Measurements from ENCODE around the gene AIRE.
"Not testable (repeated sequence)": the region's sequence is repeated elsewhere in the genome, so short reads cannot be mapped to it uniquely, and the experiment has no call there.

AIRE gene

GRCh38 chr21:44338971-44339910 is 53.6 kb downstream of the AIRE start, which contains the start of gene CFAP410:
CFAP410 (minus strand) TSS chr21:44339390; CDS start chr21:44339194, 196 bp downstream.
- DNase-seq = peak; percentile 93

DNA sequence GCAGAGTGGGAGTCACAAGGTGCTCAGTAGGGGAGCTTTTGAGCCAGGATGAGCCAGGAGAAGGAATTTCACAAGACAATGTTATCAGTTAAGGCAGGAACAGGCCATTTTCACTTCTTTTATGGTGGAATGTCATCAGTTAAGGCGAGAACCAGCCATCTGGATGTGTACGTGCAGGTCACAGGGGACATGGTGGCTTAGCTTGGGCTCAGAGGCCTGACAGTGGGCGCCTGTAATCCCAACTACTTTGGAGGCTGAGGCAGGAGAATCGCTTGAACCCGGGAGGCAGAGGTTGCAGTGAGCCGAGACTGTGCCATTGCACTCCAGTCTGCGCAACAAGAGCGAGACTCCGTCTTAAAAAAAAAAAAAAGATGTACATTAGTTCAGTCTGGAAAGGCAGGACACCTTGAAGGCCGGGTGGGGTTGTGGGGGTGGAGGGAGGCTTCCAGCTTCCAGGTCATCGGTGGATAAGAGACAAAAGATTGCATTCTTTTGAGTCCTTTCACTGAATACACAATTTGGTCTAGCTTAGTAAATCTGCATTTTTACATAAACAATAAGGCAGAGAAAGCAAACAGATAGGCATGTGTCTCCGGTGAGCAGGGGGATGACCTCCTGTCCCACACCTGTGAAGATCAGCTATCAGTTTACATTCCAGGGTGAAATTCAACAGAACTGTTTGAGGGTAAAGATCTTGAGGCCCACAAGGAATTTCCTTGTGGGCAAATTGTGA is 56.2 kb downstream of the AIRE start:
- DNase-seq = not testable (repeated sequence)

DNA sequence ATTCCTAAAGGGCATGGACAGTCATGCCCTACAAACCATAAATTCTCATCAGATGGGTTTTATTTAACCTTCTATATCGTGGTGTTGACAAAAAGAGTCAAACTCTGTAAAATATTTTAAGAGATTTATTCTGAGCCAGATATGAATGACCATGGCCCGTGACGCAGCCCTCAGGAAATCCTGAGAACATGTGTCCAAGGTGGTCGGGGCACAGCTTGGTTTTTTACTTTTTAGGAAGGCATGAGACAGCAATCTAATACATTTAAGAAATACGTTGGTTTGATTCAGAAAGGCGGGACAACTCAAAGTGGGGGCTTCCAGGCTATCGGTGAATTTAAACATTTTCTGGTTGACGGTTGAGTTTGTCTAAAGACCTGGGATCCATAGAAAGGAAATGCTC is 57.3 kb downstream of the AIRE start:
- DNase-seq = not testable (repeated sequence)

- DNase-seq = no peak
Measured at GRCh38 chr21:44344541-44345183, 59.0 kb downstream of the AIRE start.

DNA sequence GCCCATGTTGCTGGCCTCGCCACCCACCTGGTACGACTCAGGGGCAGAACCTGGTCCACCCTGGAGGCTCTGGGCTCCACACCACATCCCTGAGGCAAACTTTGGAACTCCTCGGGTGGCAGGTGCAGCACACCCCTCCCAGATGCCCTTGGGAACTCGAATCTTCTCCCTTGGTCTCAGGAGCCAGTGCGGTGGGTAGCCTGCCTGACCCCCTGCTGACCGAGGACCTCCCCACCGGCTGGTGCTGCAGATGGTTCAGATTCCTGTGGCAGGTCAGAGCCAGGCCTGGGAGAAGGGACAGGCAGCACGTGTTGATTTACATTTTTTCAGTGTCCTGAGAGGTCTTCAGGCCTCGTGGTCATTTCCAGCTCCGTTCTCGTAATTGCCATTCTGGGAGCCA is 59.8 kb downstream of the AIRE start:
- no peak for DNase-seq

- DNase-seq = peak; percentile 39
Measured at GRCh38 chr21:44347911-44348451, 62.3 kb downstream of the AIRE start.

Measured in NCI-H510A treated with DMSO at 0.1 percent for 48 hours (cell line).